Astrocyte (in vitro differentiated cells and primary cell): ENCODE data around the gene DLGAP1.

Experiments used
- CTCF ChIP-seq: IDR thresholded peaks from 2 replicates; pipeline ENCODE4 v1.5.1; 2011; ENCODE audit warnings: low read depth, mild to moderate bottlenecking, inconsistent platforms, low read length, moderate library complexity; ENCODE audit not compliant: insufficient read depth
- EZH2 ChIP-seq: IDR thresholded peaks from 2 replicates; pipeline ENCODE4 v1.6.1; 2012; ENCODE audit warnings: mild to moderate bottlenecking, low read length, inconsistent platforms; ENCODE audit not compliant: insufficient read depth

- TF ChIP-seq CTCF (no peak), EZH2 (no peak)
Measured at GRCh38 chr18:3500016-3500415, 955.1 kb downstream of the DLGAP1 start.
